ENCODE results near the gene WDR35. TPM values are rescaled to one million over a fixed set of nuclear protein-coding genes. Genes with fewer than 3 reads are reported as not detected.
"Not testable (repeated sequence)": the region's sequence is repeated elsewhere in the genome, so short reads cannot be mapped to it uniquely, and the experiment has no call there.

WDR35 gene
- total and polyA plus RNA-seq, 4 donors, result 0.97 to 3.8 (median 1.6) TPM

DNA sequence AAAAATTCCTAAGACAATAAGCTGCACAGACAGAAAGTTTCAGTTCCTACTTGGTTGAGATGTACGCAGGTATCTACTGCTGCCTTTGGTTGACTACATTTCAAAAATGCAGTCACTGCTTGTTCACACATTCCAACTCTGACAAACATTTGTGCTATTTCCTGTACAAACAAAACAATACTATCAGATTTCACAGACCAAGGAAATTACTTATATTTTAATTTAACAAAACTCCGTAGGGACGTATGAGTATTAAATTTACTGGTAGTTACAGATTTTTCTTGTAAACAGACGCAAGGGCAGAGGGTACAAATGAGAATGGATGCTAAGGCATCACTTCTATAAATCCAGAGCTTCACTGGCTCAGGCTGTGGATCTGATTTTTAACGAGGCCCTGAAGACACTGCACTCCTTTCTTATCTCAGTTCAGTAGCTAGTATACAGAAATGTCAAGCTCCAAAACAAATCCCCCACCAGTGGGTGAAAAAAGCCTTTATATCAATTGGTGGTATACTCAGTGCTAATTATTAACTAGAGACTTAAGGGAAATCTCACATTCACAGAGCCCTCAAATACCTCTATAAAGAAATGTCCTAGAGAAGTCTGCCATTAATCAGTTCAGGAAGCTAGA, 56.4 kb downstream of the WDR35 start:
- H3K36me3 ChIP-seq (ENCODE audit: control insufficient read depth in 4 of 4, insufficient read depth in 3 of 4, low read depth in 1 of 4, low read length in 3 of 4), result peaks cover 0 to 5% (median 3%) of the 10 kb centered on the region in 4 donors
- H3K9ac ChIP-seq (ENCODE audit: low read depth in 1 of 2, low read length in 2 of 2), result no peak overlapping the region
- no peaks in the 10 kb centered on the region for H3K9me3 ChIP-seq (ENCODE audit: control insufficient read depth in 4 of 4, low read length in 3 of 4)
- WGBS, result 70% methylated on average over 5 of the region's 5 CpGs
- no peak overlapping the region for H3K4me3 ChIP-seq (ENCODE audit: low read depth in 1 of 3, low read length in 3 of 3)
- no peak for TF ChIP-seq FOXA1 (IDR thresholded peaks at IDR 0.05)
- no peak for TF ChIP-seq ATF3 (IDR thresholded peaks at IDR 0.05)
- H3K27me3 ChIP-seq (ENCODE audit: control insufficient read depth in 4 of 4, insufficient read depth in 4 of 4, low read length in 3 of 4), result no peaks in the 10 kb centered on the region
- no peak overlapping the region for H3K27ac ChIP-seq (ENCODE audit: low read depth in 1 of 2, low read length in 2 of 2)
- H3K4me1 ChIP-seq (ENCODE audit: control insufficient read depth in 4 of 4, insufficient read depth in 4 of 4, low read length in 3 of 4), result no peaks in the 10 kb centered on the region
- no peak for DNase-seq (ENCODE audit: low spot score)

GRCh38 chr2:19932928-19933327, 57.0 kb downstream of the WDR35 start:
- TF ChIP-seq RAD21 (IDR thresholded peaks at IDR 0.05) (no peak), TAF1 (conservative IDR thresholded peaks at IDR 0.05) (no peak), SP1 (IDR thresholded peaks at IDR 0.05) (no peak), ATF3 (IDR thresholded peaks at IDR 0.05) (no peak), RXRA (IDR thresholded peaks at IDR 0.05) (no peak), JUND (IDR thresholded peaks at IDR 0.05) (no peak), FOXA2 (IDR thresholded peaks at IDR 0.05) (no peak), CTCF (IDR thresholded peaks at IDR 0.05; ENCODE audit: low read depth, low read length, missing input control) (no peak), FOXA1 (IDR thresholded peaks at IDR 0.05) (no peak), HNF4G (IDR thresholded peaks at IDR 0.05) (no peak), HNF4A (conservative IDR thresholded peaks at IDR 0.05) (no peak), YY1 (IDR thresholded peaks at IDR 0.05) (no peak)
- TF ChIP-seq, protein P1, sequence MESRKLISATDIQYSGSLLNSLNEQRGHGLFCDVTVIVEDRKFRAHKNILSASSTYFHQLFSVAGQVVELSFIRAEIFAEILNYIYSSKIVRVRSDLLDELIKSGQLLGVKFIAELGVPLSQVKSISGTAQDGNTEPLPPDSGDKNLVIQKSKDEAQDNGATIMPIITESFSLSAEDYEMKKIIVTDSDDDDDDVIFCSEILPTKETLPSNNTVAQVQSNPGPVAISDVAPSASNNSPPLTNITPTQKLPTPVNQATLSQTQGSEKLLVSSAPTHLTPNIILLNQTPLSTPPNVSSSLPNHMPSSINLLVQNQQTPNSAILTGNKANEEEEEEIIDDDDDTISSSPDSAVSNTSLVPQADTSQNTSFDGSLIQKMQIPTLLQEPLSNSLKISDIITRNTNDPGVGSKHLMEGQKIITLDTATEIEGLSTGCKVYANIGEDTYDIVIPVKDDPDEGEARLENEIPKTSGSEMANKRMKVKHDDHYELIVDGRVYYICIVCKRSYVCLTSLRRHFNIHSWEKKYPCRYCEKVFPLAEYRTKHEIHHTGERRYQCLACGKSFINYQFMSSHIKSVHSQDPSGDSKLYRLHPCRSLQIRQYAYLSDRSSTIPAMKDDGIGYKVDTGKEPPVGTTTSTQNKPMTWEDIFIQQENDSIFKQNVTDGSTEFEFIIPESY (IDR thresholded peaks at IDR 0.05), result no peak
- TF ChIP-seq, protein P2, sequence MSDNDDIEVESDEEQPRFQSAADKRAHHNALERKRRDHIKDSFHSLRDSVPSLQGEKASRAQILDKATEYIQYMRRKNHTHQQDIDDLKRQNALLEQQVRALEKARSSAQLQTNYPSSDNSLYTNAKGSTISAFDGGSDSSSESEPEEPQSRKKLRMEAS (IDR thresholded peaks at IDR 0.05), result no peak
- Histone ChIP-seq H3K27me3 (ENCODE audit: control insufficient read depth in 4 of 4, insufficient read depth in 4 of 4, low read length in 3 of 4) (no peaks in the 10 kb centered on the region), H3K9ac (ENCODE audit: low read depth in 1 of 2, low read length in 2 of 2) (no peak overlapping the region), H3K9me3 (ENCODE audit: control insufficient read depth in 4 of 4, low read length in 3 of 4) (no peaks in the 10 kb centered on the region), H3K4me3 (ENCODE audit: low read depth in 1 of 3, low read length in 3 of 3) (no peak overlapping the region), H3K36me3 (ENCODE audit: control insufficient read depth in 4 of 4, insufficient read depth in 3 of 4, low read depth in 1 of 4, low read length in 3 of 4) (peaks cover 0 to 5% (median 4%) of the 10 kb centered on the region in 4 donors), H3K4me1 (ENCODE audit: control insufficient read depth in 4 of 4, insufficient read depth in 4 of 4, low read length in 3 of 4) (no peaks in the 10 kb centered on the region), H3K27ac (ENCODE audit: low read depth in 1 of 2, low read length in 2 of 2) (no peak overlapping the region)
- 94% methylated on average over 2 of the region's 2 CpGs for WGBS
- DNase-seq (ENCODE audit: low spot score), result no peak

DNA sequence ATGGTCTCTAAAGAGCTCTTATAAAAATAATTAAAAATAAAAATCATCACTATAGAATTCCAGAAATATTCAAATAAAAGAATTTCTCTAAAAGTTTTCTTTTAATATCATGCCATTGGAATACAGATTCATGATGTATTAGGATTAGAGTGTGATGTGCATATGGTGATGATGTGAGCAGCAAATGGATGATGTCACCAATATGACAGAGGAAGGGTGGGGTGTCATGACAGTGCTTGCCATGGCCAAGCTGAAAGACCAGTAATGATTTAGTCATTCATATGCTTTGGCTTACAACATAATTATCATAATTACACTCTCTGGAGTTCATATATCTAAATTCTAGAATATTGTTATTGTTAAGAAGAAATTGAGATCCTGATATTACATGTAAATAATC, 60.7 kb downstream of the WDR35 start:
- Histone ChIP-seq H3K4me1 (ENCODE audit: control insufficient read depth in 4 of 4, insufficient read depth in 4 of 4, low read length in 3 of 4) (no peaks in the 10 kb centered on the region), H3K36me3 (ENCODE audit: control insufficient read depth in 4 of 4, insufficient read depth in 3 of 4, low read depth in 1 of 4, low read length in 3 of 4) (peaks cover 0 to 5% (median 4%) of the 10 kb centered on the region in 4 donors), H3K27ac (ENCODE audit: low read depth in 1 of 2, low read length in 2 of 2) (no peak overlapping the region), H3K27me3 (ENCODE audit: control insufficient read depth in 4 of 4, insufficient read depth in 4 of 4, low read length in 3 of 4) (no peaks in the 10 kb centered on the region), H3K9ac (ENCODE audit: low read depth in 1 of 2, low read length in 2 of 2) (no peak overlapping the region), H3K4me3 (ENCODE audit: low read depth in 1 of 3, low read length in 3 of 3) (no peak overlapping the region), H3K9me3 (ENCODE audit: control insufficient read depth in 4 of 4, low read length in 3 of 4) (peaks cover 0 to 2% (median 0%) of the 10 kb centered on the region in 4 donors)
- no peak for DNase-seq (ENCODE audit: low spot score)
- TF ChIP-seq JUND (IDR thresholded peaks at IDR 0.05) (no peak), FOXA2 (IDR thresholded peaks at IDR 0.05) (no peak), YY1 (IDR thresholded peaks at IDR 0.05) (no peak), HNF4A (conservative IDR thresholded peaks at IDR 0.05) (no peak), TAF1 (conservative IDR thresholded peaks at IDR 0.05) (no peak), CTCF (IDR thresholded peaks at IDR 0.05; ENCODE audit: low read depth, low read length, missing input control) (no peak), RXRA (IDR thresholded peaks at IDR 0.05) (no peak), SP1 (IDR thresholded peaks at IDR 0.05) (no peak)

GRCh38 chr2:19927816-19928215, 62.1 kb downstream of the WDR35 start:
- H3K27me3 ChIP-seq (ENCODE audit: control insufficient read depth in 4 of 4, insufficient read depth in 4 of 4, low read length in 3 of 4); H3K27ac ChIP-seq (ENCODE audit: low read depth in 1 of 2, low read length in 2 of 2); DNase-seq (ENCODE audit: low spot score); H3K36me3 ChIP-seq (ENCODE audit: control insufficient read depth in 4 of 4, insufficient read depth in 3 of 4, low read depth in 1 of 4, low read length in 3 of 4); H3K4me1 ChIP-seq (ENCODE audit: control insufficient read depth in 4 of 4, insufficient read depth in 4 of 4, low read length in 3 of 4); H3K9me3 ChIP-seq (ENCODE audit: control insufficient read depth in 4 of 4, low read length in 3 of 4); H3K4me3 ChIP-seq (ENCODE audit: low read depth in 1 of 3, low read length in 3 of 3); H3K9ac ChIP-seq (ENCODE audit: low read depth in 1 of 2, low read length in 2 of 2): not testable (repeated sequence)
- WGBS, result 96% methylated on average over 1 of the region's 1 CpG
